B cell (primary cell): ENCODE results near the gene CDC45. TPM values are rescaled to one million over a fixed set of nuclear protein-coding genes. Genes with fewer than 3 reads are reported as not detected.

Experiments
- ATAC-seq: fragments of 200-7000 bp; cut with Tn5 transposase; one replicate; pipeline ENCODE4 v1.10.0; 2021; ENCODE audit warnings: low read depth, mild to moderate bottlenecking, moderate number of reproducible peaks, moderate library complexity
- CTCF ChIA-PET: fragments of 350-600 bp; sonication (Branson Sonifier 250); formaldehyde crosslinking; loops from one replicate; lab custom pipeline; 2021; ENCODE audit warnings: antibody characterized with exemption, inconsistent platforms; lab: Charles Lee
- POLR2A ChIA-PET: fragments of 350-600 bp; sonication (Branson Sonifier 250); formaldehyde crosslinking; loops from one replicate; lab custom pipeline; 2021; ENCODE audit warnings: antibody characterized with exemption; lab: Charles Lee
- DNase-seq: peaks from one replicate; pipeline ENCODE4 v3.0.0; 2013
- H2AFZ ChIP-seq: 2 replicates; pipeline ENCODE4 v1.6.1; 2012; ENCODE audit warnings: mild to moderate bottlenecking, low read depth, low read length; ENCODE audit not compliant: insufficient read depth, poor library complexity, severe bottlenecking
- H3K27ac ChIP-seq, 2 donors: 1 replicate in 1 of 2; 2 replicates in 1 of 2; pipeline ENCODE4 v1.5.1; 2012 to 2013; ENCODE audit warnings: low read length in 2 of 2, mild to moderate bottlenecking in 2 of 2, moderate library complexity in 1 of 2
- H3K27me3 ChIP-seq, 4 experiments: fragments of 200-600 bp in 1 of 4; sonication (generic) in 1 of 4; replicated peaks in 1 of 4; 1 replicate in 2 of 4; 2 replicates in 2 of 4; pipeline versions ENCODE4 v1.6.1 to v1.7.0; 2013 to 2016; ENCODE audit warnings: low read length in 3 of 4, mild to moderate bottlenecking in 2 of 4, mixed read lengths in 1 of 4, moderate library complexity in 1 of 4; ENCODE audit not compliant: insufficient read depth in 4 of 4, control insufficient read depth in 3 of 4; ENCODE audit errors: control extremely low read depth in 1 of 4
- H3K36me3 ChIP-seq, 2 experiments: replicated peaks in 1 of 2; 1 replicate in 1 of 2; 2 replicates in 1 of 2; pipeline versions ENCODE4 v1.6.1 to v1.7.1; 2013; ENCODE audit warnings: low read length in 1 of 2; ENCODE audit not compliant: insufficient read depth in 2 of 2, control insufficient read depth in 1 of 2; ENCODE audit errors: control extremely low read depth in 1 of 2, extremely low read depth in 1 of 2
- H3K4me1 ChIP-seq, 2 donors: fragments of 200-600 bp in 1 of 2; sonication (generic) in 1 of 2; 1 replicate in 1 of 2; 2 replicates in 1 of 2; pipeline versions ENCODE4 v1.5.1 to v1.6.1; 2013 to 2017; ENCODE audit warnings: low read length in 2 of 2; ENCODE audit not compliant: control insufficient read depth in 2 of 2, insufficient read depth in 2 of 2
- H3K4me2 ChIP-seq: replicated peaks from 2 replicates; pipeline ENCODE3; 2012; ENCODE audit warnings: mild to moderate bottlenecking, low read depth, low read length; ENCODE audit not compliant: poor library complexity, severe bottlenecking
- H3K4me3 ChIP-seq, 5 experiments: fragments of 200-600 bp in 1 of 5; sonication (generic) in 1 of 5; 1 replicate in 3 of 5; 2 replicates in 2 of 5; pipeline versions ENCODE4 v1.5.1 to v1.7.0; 2011 to 2016; ENCODE audit warnings: low read length in 4 of 5, mild to moderate bottlenecking in 4 of 5, low read depth in 2 of 5, control low read depth in 1 of 5, moderate library complexity in 1 of 5; ENCODE audit not compliant: insufficient read depth in 1 of 5; ENCODE audit errors: control extremely low read depth in 1 of 5, extremely low read depth in 1 of 5
- H3K79me2 ChIP-seq: fragments of 200-600 bp; sonication (generic); one replicate; pipeline ENCODE4 v1.6.0; 2016; ENCODE audit warnings: low read length; ENCODE audit not compliant: control insufficient read depth, insufficient read depth
- H3K9ac ChIP-seq: fragments of 200-600 bp; sonication (generic); 2 replicates; pipeline ENCODE4 v1.6.1; 2017; ENCODE audit warnings: mild to moderate bottlenecking, low read length, moderate library complexity
- H3K9me3 ChIP-seq, 3 donors: one replicate each; pipeline versions ENCODE4 v1.6.1 to v1.7.1; 2013; ENCODE audit warnings: low read length in 2 of 3; ENCODE audit not compliant: control insufficient read depth in 2 of 3, insufficient read depth in 1 of 3; ENCODE audit errors: control extremely low read depth in 1 of 3
- H4K20me1 ChIP-seq: 2 replicates; pipeline ENCODE4 v1.6.0; 2012; ENCODE audit warnings: mild to moderate bottlenecking, low read length; ENCODE audit not compliant: insufficient read depth, control insufficient read depth, poor library complexity, severe bottlenecking
- H3K27ac Mint-ChIP-seq: one replicate; pipeline ENCODE4 v1.8.0; 2021; ENCODE audit warnings: mixed read lengths
- H3K27me3 Mint-ChIP-seq: one replicate; pipeline ENCODE4 v1.8.0; 2021; ENCODE audit warnings: mixed read lengths
- H3K4me1 Mint-ChIP-seq: one replicate; pipeline ENCODE4 v1.8.0; 2021; ENCODE audit warnings: mixed read lengths
- H3K4me3 Mint-ChIP-seq: one replicate; pipeline ENCODE4 v1.8.0; 2021; ENCODE audit warnings: mixed read lengths
- H3K9me3 Mint-ChIP-seq: one replicate; pipeline ENCODE4 v1.8.0; 2022; ENCODE audit warnings: mixed read lengths; ENCODE audit not compliant: insufficient read depth
- EZH2 ChIP-seq: IDR thresholded peaks from 2 replicates; pipeline ENCODE4 v1.6.1; 2012; ENCODE audit warnings: borderline replicate concordance, low read depth, mild to moderate bottlenecking, moderate library complexity, low read length; ENCODE audit not compliant: insufficient read depth, poor library complexity, severe bottlenecking
- WGBS: methylation state at CpG from one replicate; pipeline ENCODE4 v1.1.5; 2013; ENCODE audit warnings: missing lambda C conversion rate; ENCODE audit not compliant: insufficient coverage; 5-methylcytosine and 5-hydroxymethylcytosine counted together
- intact Hi-C: fragments of 100-400 bp; cut with micrococcal nuclease; formaldehyde crosslinking; loops from one replicate; pipeline ENCODE4 v1.10.0; 2022
- polyA plus RNA-seq: library from polyadenylated mRNA; depleted of rRNA; stranded (reverse); fragments of >200 nt; gene quantifications from 2 replicates; pipeline ENCODE4 v1.2.3, GENCODE V29; 2012
- total RNA-seq, 2 donors: library from RNA; stranded (reverse); fragments of 120-200 nt in 1 of 2; gene quantifications; 1 replicate in 1 of 2; 2 replicates in 1 of 2; pipeline versions ENCODE4 v1.2.3 to v1.2.4, GENCODE V29; 2013 to 2022
- TF ChIP-seq, protein P1 (sequence below): fragments of 200-600 bp; IDR thresholded peaks from one replicate; pipeline ENCODE4 v1.8.0; 2022; ENCODE audit warnings: antibody characterized with exemption, mild to moderate bottlenecking

The CDC45 gene
- total and polyA plus RNA-seq, 2 donors (not counting 1 experiment from before 2014, with no cell fraction given), result 0.49 to 1.4 TPM

DNA sequence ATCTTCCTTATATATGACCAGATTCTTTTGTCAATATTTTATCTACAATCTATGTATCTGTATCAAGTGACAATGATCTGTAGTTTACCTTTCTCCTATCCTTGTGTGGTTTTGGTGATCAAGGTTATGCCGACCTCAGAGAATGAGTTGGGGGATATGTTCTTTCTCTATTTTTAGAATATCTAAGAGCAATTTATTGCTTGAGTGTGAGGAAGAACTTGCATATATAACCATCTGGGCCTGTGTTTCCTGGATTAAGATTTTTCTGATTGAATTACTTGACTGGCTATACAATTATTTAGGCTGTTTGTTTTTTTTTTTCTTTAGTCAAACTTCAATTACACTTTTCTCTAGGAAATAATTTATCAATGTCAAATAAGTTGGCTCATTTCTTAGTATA is 18.2 kb upstream of the CDC45 start:
- TF ChIP-seq, protein P1, sequence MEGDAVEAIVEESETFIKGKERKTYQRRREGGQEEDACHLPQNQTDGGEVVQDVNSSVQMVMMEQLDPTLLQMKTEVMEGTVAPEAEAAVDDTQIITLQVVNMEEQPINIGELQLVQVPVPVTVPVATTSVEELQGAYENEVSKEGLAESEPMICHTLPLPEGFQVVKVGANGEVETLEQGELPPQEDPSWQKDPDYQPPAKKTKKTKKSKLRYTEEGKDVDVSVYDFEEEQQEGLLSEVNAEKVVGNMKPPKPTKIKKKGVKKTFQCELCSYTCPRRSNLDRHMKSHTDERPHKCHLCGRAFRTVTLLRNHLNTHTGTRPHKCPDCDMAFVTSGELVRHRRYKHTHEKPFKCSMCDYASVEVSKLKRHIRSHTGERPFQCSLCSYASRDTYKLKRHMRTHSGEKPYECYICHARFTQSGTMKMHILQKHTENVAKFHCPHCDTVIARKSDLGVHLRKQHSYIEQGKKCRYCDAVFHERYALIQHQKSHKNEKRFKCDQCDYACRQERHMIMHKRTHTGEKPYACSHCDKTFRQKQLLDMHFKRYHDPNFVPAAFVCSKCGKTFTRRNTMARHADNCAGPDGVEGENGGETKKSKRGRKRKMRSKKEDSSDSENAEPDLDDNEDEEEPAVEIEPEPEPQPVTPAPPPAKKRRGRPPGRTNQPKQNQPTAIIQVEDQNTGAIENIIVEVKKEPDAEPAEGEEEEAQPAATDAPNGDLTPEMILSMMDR, result no peak
- no peak for TF ChIP-seq EZH2
- no peak overlapping the region for H3K27ac Mint-ChIP-seq
- POLR2A ChIA-PET, result no interaction called here

DNA sequence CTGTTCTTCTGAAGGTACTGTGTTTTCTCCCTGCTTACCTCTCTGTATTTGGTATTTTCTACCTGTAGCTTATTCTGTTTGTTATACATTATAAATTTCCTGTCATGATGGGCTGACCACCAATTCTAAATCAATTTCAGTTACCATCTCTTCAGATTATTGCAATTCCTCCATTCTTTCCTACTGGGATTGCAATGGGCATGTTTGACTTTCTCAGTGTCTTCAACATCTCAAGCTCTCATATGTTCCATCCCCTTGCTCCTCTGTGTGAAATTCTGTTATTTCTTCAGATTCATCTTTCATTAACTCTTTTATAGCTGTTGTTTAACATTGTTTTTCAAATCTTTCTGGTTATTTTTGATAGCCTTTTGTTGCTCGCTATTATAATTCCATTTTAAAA is 16.7 kb upstream of the CDC45 start:
- no peaks in the 10 kb centered on the region for H3K4me1 Mint-ChIP-seq
- intact Hi-C loops, result no loop called here
- no peak for DNase-seq
- no peak for ATAC-seq
- TF ChIP-seq, protein P1, result no peak
- no peak for TF ChIP-seq EZH2
- H3K9me3 Mint-ChIP-seq, result no peaks in the 10 kb centered on the region
- Histone ChIP-seq H3K4me1 (no peaks in the 10 kb centered on the region), H3K9ac (no peak overlapping the region), H3K27me3 (no peaks in the 10 kb centered on the region), H3K27ac (no peak overlapping the region), H3K4me3 (no peak overlapping the region), H3K36me3 (peaks cover 3 to 51% of the 10 kb centered on the region in 2 experiments), H3K79me2 (no peaks in the 10 kb centered on the region), H2AFZ (no peak overlapping the region), H4K20me1 (no peaks in the 10 kb centered on the region), H3K9me3 (no peaks in the 10 kb centered on the region), H3K4me2 (no peak overlapping the region)
- WGBS, result no CpG with 5 or more reads among the region's 1 CpG
- H3K4me3 Mint-ChIP-seq, result no peak overlapping the region
- H3K27me3 Mint-ChIP-seq, result no peaks in the 10 kb centered on the region
- ChIA-PET POLR2A (no interaction called here), CTCF (interaction anchor here (0.7 kb wide), 1 partner anchor 15 kb away, joined by 4 read pairs; no protein-coding TSS in a partner anchor)
- no peak overlapping the region for H3K27ac Mint-ChIP-seq

More for the DNA sequence above, 18.2 kb upstream of the CDC45 start:
- Mint-ChIP-seq H3K27me3 (no peaks in the 10 kb centered on the region), H3K4me3 (no peak overlapping the region), H3K4me1 (no peaks in the 10 kb centered on the region), H3K9me3 (no peaks in the 10 kb centered on the region)
- no peak for DNase-seq
- no peak overlapping the region for H3K9ac ChIP-seq
- no peak overlapping the region for H2AFZ ChIP-seq
- peaks cover 0 to 48% of the 10 kb centered on the region in 2 experiments for H3K36me3 ChIP-seq
- H3K4me3 ChIP-seq, result no peak overlapping the region
- H3K4me1 ChIP-seq, result no peaks in the 10 kb centered on the region
- intact Hi-C loops, result no loop called here
- no peaks in the 10 kb centered on the region for H3K79me2 ChIP-seq
- no CpG with 5 or more reads among the region's 1 CpG for WGBS
- CTCF ChIA-PET, result interaction anchor here (0.6 kb wide), 1 partner anchor 13 kb away, joined by 5 read pairs; no protein-coding TSS in a partner anchor
- H4K20me1 ChIP-seq, result no peaks in the 10 kb centered on the region
- H3K27me3 ChIP-seq, result no peaks in the 10 kb centered on the region
- H3K4me2 ChIP-seq, result no peak overlapping the region
- no peak overlapping the region for H3K27ac ChIP-seq
- H3K9me3 ChIP-seq, result no peaks in the 10 kb centered on the region
- ATAC-seq, result no peak
